B cell (primary cell): ENCODE results near the gene HMOX2.

ENCODE experiments used
- CTCF ChIP-seq: fragments of 200-600 bp; IDR thresholded peaks from one replicate; pipeline ENCODE4 v1.8.0; 2022; ENCODE audit warnings: antibody characterized with exemption, mild to moderate bottlenecking
- EZH2 ChIP-seq: IDR thresholded peaks from 2 replicates; pipeline ENCODE4 v1.6.1; 2012; ENCODE audit warnings: borderline replicate concordance, low read depth, mild to moderate bottlenecking, moderate library complexity, low read length; ENCODE audit not compliant: insufficient read depth, poor library complexity, severe bottlenecking

GRCh38 chr16:4513086-4513860, 37.1 kb downstream of the HMOX2 start:
- TF ChIP-seq CTCF (no peak), EZH2 (no peak)
